Measurements from ENCODE around the gene RPL27. TPM values are rescaled to one million over a fixed set of nuclear protein-coding genes. Genes with fewer than 3 reads are reported as not detected.

Gene RPL27
- total RNA-seq, 2 donors from 2014 or later: 571 to 1,082 TPM

GRCh38 chr17:42979511-42980273, 18.5 kb upstream of the RPL27 start, which contains the start of gene PTGES3L:
Gene PTGES3L, minus strand, starts transcription at chr17:42980080. Its CDS starts 27 bp downstream, at chr17:42980053.
- Histone ChIP-seq H3K4me3 (peak within 1 kb of the TSS; percentile 72 to 93), H3K27me3 (replicated peaks; ENCODE audit: insufficient read depth) (no peaks in the 10 kb centered on the region), H3K27ac (peak within 1 kb of the TSS; percentile 88 to 95), H3K9me3 (no peaks in the 10 kb centered on the region), H3K4me1 (replicated peaks) (peaks cover 2% of the 10 kb centered on the region), H3K36me3 (no peaks in the 10 kb centered on the region)
- TF ChIP-seq CTCF (IDR thresholded peaks at IDR 0.05) (no peak), POLR2A (IDR thresholded peaks at IDR 0.05) (no peak), POLR2AphosphoS5 (IDR thresholded peaks at IDR 0.05) (no peak)
- peak; percentile 28 for DNase-seq (ENCODE audit: low spot score)
- 29% methylated on average over 21 of the region's 21 CpGs for WGBS
- intact Hi-C loops (cut with DNase I): loop anchor here (2.0 kb wide), 1 partner anchor 19 kb away; the partner anchor contains the start of gene RPL27

GRCh38 chr17:42980274-42980765, 17.9 kb upstream of the RPL27 start, which contains the start of gene RUNDC1:
Gene RUNDC1, plus strand, starts transcription at chr17:42980565. Its CDS starts 12 bp downstream, at chr17:42980577.
- intact Hi-C loops (cut with DNase I): loop anchor here (2.0 kb wide), 1 partner anchor 18 kb away; the partner anchor contains the start of gene RPL27
- peaks cover 5% of the 10 kb centered on the region for H3K4me1 ChIP-seq (replicated peaks)
- under 1% methylated on average over 39 of the region's 39 CpGs for WGBS
- H3K4me3 ChIP-seq: peak within 1 kb of the TSS; percentile 72 to 93
- H3K27ac ChIP-seq: peak within 1 kb of the TSS; percentile 88 to 95
- no peaks in the 10 kb centered on the region for H3K27me3 ChIP-seq (replicated peaks; ENCODE audit: insufficient read depth)
- H3K9me3 ChIP-seq: no peaks in the 10 kb centered on the region
- TF ChIP-seq POLR2AphosphoS5 (IDR thresholded peaks at IDR 0.05): peak; percentile 88
- TF ChIP-seq CTCF (IDR thresholded peaks at IDR 0.05): no peak
- TF ChIP-seq POLR2A (IDR thresholded peaks at IDR 0.05): peak; percentile 61
- DNase-seq (ENCODE audit: low spot score): peak; percentile 94
- no peaks in the 10 kb centered on the region for H3K36me3 ChIP-seq

- H3K4me3 ChIP-seq: peak overlapping the region; percentile 72 to 93
- no peaks in the 10 kb centered on the region for H3K27me3 ChIP-seq (replicated peaks; ENCODE audit: insufficient read depth)
- TF ChIP-seq POLR2A (IDR thresholded peaks at IDR 0.05) (peak; percentile 18), POLR2AphosphoS5 (IDR thresholded peaks at IDR 0.05) (peak; percentile 22), CTCF (IDR thresholded peaks at IDR 0.05) (peak in 2 of 4 experiments; percentile 37 to 42)
- peak overlapping the region; percentile 88 to 95 for H3K27ac ChIP-seq
- whole genome bisulfite sequencing: under 1% methylated on average over 67 of the region's 67 CpGs
- H3K4me1 ChIP-seq (replicated peaks): peaks cover 5% of the 10 kb centered on the region
- peak; percentile 50 for DNase-seq (ENCODE audit: low spot score)
- H3K36me3 ChIP-seq: no peaks in the 10 kb centered on the region
- intact Hi-C loops (cut with DNase I): loop anchor here (2.0 kb wide), 1 partner anchor 18 kb away; the partner anchor contains the start of gene RPL27
- H3K9me3 ChIP-seq: no peaks in the 10 kb centered on the region
Observed at GRCh38 chr17:42980766-42981397, 17.3 kb upstream of the RPL27 start.

- H3K9me3 ChIP-seq: no peaks in the 10 kb centered on the region
- TF ChIP-seq CTCF (IDR thresholded peaks at IDR 0.05) (no peak), POLR2A (IDR thresholded peaks at IDR 0.05) (no peak), POLR2AphosphoS5 (IDR thresholded peaks at IDR 0.05) (peak; percentile 85)
- H3K4me1 ChIP-seq (replicated peaks): peaks cover 7% of the 10 kb centered on the region
- H3K27me3 ChIP-seq (replicated peaks; ENCODE audit: insufficient read depth): no peaks in the 10 kb centered on the region
- peak; percentile 53 for DNase-seq (ENCODE audit: low spot score)
- no peak overlapping the region for H3K4me3 ChIP-seq
- intact Hi-C loops (cut with DNase I): no loop called here
- no peaks in the 10 kb centered on the region for H3K36me3 ChIP-seq
- H3K27ac ChIP-seq: peak overlapping the region; percentile 88 to 95
Observed at GRCh38 chr17:42982266-42982665, 16.0 kb upstream of the RPL27 start.
